NCI-H2196 treated with DMSO at 0.1 percent for 48 hours (cell line): ENCODE results near the gene GOLT1A.

Source experiments
- DNase-seq: peaks from one replicate; lab custom pipeline; 2025; ENCODE audit not compliant: unreplicated experiment; lab: John Stamatoyannopoulos, UW

The GOLT1A gene

GRCh38 chr1:204192589-204193352 is 21.0 kb downstream of the GOLT1A start:
- DNase-seq, result no peak

DNA sequence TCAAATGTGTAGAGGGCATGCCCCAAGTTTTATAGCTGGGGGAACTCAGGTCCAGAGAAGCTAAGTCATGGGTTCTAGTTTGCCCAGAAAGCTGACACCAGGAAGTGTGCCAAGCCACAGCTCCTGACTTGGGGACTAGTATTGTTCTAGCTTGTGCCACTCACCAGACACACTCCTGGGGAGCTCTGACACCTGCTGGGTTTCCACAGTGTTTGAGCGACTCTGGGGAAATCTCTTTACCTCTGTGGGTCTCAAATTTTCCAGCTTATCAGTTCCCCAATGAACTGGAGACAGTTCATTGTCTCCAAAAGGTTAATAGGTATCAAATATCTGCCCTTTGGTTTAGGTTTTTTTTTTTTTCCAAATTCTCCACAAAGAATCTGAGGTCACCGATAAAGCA is 21.7 kb downstream of the GOLT1A start:
- no peak for DNase-seq

- DNase-seq, result no peak
These were observed 22.3 kb downstream of the GOLT1A start for GRCh38 chr1:204191456-204191855.

- DNase-seq, result no peak
These were observed 23.3 kb downstream of the GOLT1A start for GRCh38 chr1:204190212-204191211.

GRCh38 chr1:204188959-204189639 is 24.7 kb downstream of the GOLT1A start:
- no peak for DNase-seq

GRCh38 chr1:204186597-204186996 is 27.2 kb downstream of the GOLT1A start:
- DNase-seq, result no peak

DNA sequence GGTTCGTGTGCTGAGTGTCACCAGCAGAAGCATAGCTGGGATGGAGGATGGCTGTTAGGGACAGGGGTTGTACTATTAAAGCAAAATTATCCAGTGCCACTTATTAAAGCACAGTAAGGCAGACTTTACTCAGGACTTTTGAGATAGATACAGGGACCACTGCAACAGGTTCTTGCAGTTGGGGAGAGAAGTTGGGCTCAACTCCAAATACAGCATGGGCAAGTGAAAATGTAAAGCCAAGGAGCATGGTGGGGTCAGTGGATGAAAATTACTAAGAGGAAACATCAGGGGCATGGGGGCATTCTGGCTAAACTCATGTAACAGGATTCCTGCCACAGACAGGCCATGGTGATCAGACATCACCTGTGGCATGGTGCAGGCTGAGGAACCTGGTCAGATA is 32.7 kb downstream of the GOLT1A start:
- DNase-seq, result no peak

DNA sequence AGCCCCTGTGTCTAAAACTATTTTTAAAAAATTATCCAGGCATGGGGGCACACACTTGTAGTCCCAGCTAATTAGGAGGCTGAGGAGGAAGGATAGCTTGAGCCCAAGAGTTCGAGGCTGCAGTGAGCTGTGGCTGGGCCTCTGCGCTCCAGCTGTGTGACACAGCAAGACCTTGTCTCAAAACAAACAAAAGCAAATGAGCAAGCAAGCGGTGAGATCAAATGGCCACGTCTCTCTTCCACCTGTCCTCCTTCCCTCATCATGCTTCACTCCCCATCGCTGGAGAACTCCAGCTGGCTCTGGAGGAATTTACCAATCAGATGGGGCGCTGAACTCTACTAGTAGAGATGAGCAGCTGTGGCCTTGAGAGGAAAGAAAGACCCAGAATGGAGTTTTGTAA is 33.7 kb downstream of the GOLT1A start:
- DNase-seq, result no peak

DNA sequence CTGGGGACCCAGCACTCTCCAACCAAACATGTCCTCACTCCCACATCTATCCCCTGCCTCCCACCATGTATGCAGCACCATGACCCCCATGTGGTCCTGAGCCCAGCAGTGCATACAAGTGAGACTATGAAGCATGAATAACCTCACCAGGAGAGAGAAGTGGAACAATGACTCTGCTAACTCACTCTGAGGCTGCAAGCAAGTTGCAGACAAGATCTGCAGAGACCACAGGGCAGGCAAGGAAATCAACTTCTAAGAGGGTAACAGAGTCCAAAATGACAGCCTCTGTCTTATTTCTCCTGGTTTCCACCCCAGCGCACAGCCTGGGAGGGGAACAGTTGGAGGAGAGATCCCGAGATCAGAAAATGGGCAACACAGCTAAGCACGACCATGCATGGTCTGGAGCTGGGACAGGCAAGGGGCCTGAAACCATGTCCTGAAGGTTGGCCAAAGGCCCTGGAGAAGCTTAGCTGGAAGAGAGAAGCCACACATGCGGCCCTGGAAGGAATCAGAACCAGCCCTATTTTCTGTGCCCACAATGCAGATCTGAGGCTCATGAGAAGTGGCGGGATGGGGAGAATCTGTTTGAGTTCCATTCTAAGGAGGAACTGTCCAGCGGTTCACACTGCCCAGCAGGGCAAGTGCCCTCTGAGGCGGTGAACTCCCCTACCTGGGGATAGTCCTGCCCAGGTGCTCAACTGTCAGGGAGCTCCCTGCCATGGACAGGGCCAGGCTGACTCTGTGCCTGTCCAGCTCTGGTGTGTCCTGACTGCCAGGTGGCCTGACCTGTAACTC is 35.1 kb downstream of the GOLT1A start:
- no peak for DNase-seq

- DNase-seq, result no peak
These were observed 36.7 kb downstream of the GOLT1A start for GRCh38 chr1:204177133-204177532.

GRCh38 chr1:204176049-204176448 is 37.7 kb downstream of the GOLT1A start:
- no peak for DNase-seq

GRCh38 chr1:204174958-204175357 is 38.8 kb downstream of the GOLT1A start:
- no peak for DNase-seq

DNA sequence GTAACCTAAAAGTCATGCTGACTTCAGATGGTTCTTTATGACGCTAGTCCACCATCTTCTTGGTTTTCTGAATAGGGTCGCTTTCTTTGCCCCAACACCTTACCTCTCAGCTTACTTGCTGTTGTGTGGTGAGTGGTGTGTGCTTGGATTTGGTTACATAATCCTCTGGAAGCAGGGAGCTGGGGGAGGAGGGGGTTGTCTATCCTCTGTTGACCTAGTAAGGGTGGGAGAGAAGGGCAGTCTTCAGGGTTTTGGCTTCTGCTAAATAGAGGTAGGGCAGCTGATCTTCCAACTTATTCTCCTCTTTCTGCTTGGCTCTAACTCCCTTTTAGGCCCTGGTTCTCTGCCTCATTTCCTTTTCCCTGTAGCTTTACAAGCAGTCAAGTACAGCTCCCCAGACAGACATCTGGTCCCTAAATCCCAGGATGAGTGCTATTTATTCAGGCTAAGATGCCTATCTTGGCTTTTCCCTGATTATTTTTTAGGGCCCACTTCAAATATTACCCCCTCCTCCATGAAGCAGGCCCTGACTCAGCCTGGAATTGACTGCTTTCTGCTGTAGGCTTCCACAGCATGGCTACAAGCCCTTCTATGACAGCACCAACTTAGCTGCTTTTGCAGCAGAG is 41.3 kb downstream of the GOLT1A start:
- DNase-seq, result no peak

DNA sequence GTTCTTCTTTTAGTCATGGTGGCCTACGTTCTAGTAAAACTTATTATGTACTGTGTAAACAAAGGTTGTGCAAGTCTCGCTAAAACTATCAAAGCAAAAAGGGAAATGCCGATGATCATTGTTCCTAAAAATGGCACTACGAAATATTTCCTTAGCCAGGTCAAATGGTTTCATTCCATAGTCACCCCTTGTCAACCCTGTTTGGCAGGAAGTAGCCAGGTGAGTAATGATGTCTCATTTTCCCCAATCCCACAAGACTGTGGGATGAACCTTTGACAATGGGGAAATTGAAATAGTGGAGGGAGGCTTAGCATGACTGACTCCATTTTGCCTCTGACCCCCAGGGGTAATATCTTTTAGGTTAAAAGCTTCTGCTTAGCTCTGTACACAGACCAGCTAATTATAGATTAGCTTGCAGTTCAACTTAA is 42.0 kb downstream of the GOLT1A start:
- DNase-seq, result no peak

DNA sequence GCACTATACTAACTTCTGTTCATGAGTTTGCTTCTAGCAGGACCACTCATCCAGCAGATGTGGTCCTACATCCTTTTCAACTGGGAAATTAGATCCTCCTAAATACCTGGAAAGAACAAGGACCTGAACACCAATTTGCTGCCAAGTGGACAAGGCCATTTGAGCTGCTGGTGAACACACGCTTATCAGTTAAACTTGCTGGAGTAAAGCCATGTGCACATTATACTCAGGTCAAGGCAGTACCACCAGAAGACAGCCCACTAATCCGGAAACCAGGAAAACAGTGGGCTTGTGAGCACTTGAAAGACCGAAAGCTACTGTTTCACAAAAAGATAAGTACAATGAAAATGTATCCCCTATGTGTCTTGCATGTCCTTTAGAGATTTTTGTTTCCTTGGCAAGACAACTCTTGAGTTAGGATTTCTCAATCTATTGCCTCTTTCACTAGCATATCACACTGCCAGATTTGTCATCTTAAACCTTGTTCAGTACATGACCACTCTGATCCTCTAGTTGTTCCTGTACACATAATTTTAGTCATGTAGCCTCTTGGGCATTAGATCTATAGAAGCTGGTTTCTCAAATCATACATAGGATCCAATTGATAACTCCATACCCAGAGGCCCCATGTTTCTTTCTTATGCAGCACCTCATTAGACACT is 43.2 kb downstream of the GOLT1A start:
- no peak for DNase-seq

- no peak for DNase-seq
These were observed 43.9 kb downstream of the GOLT1A start for GRCh38 chr1:204169858-204170257.

GRCh38 chr1:204167730-204168129 is 46.1 kb downstream of the GOLT1A start:
- no peak for DNase-seq

- no peak for DNase-seq
These were observed 47.6 kb downstream of the GOLT1A start, which contains the start of gene REN for GRCh38 chr1:204166219-204166618. Gene REN (minus strand): TSS chr1:204166337. CDS start chr1:204166293, 44 bp downstream.

DNA sequence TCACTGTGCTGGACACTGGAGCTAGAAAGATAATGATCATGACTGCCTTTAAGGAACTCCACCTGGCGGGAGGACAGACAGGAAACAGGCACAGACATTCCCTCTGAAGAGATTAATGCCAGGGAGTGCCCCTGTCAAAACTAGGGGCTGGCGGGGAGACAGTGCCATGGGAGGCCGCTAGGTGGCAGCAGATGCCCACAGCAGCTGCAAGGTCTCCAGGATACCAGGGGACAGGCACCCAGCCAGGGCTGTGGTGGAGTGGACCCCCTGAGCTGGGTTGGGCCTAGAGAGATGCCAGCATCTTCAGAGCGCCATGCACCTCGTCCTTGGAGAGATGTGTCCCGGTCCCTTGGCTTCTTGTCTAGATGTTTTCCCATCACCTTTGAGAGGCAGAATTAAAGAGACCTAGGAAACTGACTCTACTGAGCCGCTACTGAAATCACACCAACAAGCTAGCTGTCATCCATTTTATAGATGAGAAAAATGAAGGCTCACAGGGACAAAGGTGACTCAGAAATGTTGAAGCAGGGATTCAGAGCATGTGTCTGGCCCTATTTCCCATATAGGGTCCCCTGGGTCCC is 51.2 kb downstream of the GOLT1A start:
- DNase-seq, result peak; percentile 78
